Measurements from ENCODE around the gene KRT37. TPM values are rescaled to one million over a fixed set of nuclear protein-coding genes. Genes with fewer than 3 reads are reported as not detected.

KRT37 gene
- total and polyA plus RNA-seq, 2 of the 13 experiments (the other 11 are each of a cell fraction or from before 2014, with no cell fraction given): 0.69 TPM; not detected in 1

DNA sequence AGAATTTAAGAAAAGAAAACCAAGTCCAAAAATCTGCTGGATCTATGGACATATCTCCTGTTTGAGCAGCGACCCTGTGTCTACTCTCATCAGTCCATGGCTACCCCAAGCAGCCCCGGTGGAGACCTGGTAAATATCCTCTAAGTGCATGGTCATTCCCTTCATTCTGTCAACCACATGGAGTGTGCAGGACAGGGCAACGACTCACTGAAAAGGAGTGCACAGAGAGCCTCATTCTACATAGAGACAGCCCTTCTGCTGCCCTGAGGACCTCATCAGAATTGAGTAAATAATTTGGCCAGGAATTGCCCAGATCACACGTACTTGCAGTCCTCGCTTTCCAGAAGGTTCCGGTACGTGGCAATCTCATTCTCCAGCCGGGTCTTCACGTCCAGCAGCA, 13.4 kb upstream of the KRT37 start:
- DNase-seq (ENCODE audit: low spot score): no peak
- 65% methylated on average over 9 of the region's 9 CpGs for WGBS (ENCODE audit: low lambda C conversion rate)
- Histone ChIP-seq H3K9ac (ENCODE audit: insufficient read depth, low read depth, low read length) (no peak overlapping the region), H3K4me3 (replicated peaks in 1 of 3; ENCODE audit: insufficient read depth in 1 of 3, low read depth in 2 of 3, low read length in 3 of 3) (no peak overlapping the region), H3K79me2 (ENCODE audit: insufficient read depth, low read length) (no peaks in the 10 kb centered on the region), H3K36me3 (replicated peaks in 1 of 2; ENCODE audit: control insufficient read depth in 1 of 2, insufficient read depth in 2 of 2, low read length in 2 of 2) (no peaks in the 10 kb centered on the region), H4K20me1 (ENCODE audit: insufficient read depth, low read length) (no peaks in the 10 kb centered on the region), H3K4me1 (ENCODE audit: insufficient read depth, low read length) (peaks cover 6% of the 10 kb centered on the region; the same call in 1 of the 2 replicates), H3K27me3 (ENCODE audit: control insufficient read depth in 1 of 2, insufficient read depth in 2 of 2, low read length in 2 of 2) (no peaks in the 10 kb centered on the region; a peak in 2 of 5 replicates), H3K4me2 (ENCODE audit: low read depth, low read length) (no peak overlapping the region), H3K9me3 (ENCODE audit: low read length) (no peaks in the 10 kb centered on the region), H3K27ac (ENCODE audit: extremely low read length, insufficient read depth, low read length) (no peak overlapping the region), H2AFZ (ENCODE audit: low read length) (no peak overlapping the region)
- intact Hi-C loops (cut with micrococcal nuclease; ENCODE audit: unreplicated experiment) (no loop called here), in situ Hi-C loops (cut with HindIII; ENCODE audit: extremely low pct_ligation_motif_present, low pct_unique_long_range_greater_than_20kb) (no loop called here)
- ChIA-PET CTCF (ENCODE audit: low intra/inter-chr PET ratio, low total read pairs) (no interaction called here), POLR2A (no interaction called here)
- no peak for FAIRE-seq
- no peak for TF ChIP-seq ZFP1 (CRISPR knock-in tag; IDR thresholded peaks at IDR 0.05)
- TF ChIP-seq, protein P1, sequence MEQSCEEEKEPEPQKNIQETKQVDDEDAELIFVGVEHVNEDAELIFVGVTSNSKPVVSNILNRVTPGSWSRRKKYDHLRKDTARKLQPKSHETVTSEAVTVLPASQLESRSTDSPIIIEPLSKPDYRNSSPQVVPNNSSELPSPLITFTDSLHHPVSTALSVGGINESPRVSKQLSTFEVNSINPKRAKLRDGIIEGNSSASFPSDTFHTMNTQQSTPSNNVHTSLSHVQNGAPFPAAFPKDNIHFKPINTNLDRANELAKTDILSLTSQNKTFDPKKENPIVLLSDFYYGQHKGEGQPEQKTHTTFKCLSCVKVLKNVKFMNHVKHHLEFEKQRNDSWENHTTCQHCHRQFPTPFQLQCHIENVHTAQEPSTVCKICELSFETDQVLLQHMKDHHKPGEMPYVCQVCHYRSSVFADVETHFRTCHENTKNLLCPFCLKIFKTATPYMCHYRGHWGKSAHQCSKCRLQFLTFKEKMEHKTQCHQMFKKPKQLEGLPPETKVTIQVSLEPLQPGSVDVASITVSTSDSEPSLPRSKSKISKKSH (CRISPR knock-in tag; IDR thresholded peaks at IDR 0.05; ENCODE audit: borderline replicate concordance): no peak
- no peak for TF ChIP-seq MXI1 (IDR thresholded peaks at IDR 0.05; ENCODE audit: borderline replicate concordance, low read depth, low read length)
- no peak for TF ChIP-seq RARA (CRISPR knock-in tag; IDR thresholded peaks at IDR 0.05)
- ATAC-seq: no peak
- no TSS peak for BruUV-seq (replicated peaks)

DNA sequence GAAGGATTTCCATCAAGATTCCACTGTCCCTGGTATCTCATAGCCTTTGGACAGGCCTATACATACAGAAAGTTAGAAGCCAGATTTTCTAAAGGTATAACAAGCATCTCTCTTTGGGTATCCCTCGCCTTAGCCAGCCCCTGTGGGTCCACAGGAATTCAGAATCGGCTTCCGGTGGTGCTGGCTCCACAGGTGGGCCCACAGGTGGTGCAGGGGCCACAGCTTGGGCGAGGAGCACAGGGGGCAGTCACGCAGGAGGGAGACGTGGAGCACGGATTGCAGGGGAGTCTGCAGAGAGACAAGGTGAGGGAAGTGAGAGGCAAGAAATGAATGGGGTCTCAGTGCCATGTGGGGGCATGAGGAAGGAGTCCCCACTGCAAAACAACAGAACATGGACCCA, 12.9 kb upstream of the KRT37 start:
- DNase-seq (ENCODE audit: low spot score) (no peak), FAIRE-seq (no peak), ATAC-seq (no peak)
- H3K4me2 ChIP-seq (ENCODE audit: low read depth, low read length): no peak overlapping the region
- H3K4me3 ChIP-seq (replicated peaks in 1 of 3; ENCODE audit: insufficient read depth in 1 of 3, low read depth in 2 of 3, low read length in 3 of 3): no peak overlapping the region
- H2AFZ ChIP-seq (ENCODE audit: low read length): no peak overlapping the region
- peaks cover 6% of the 10 kb centered on the region; the same call in 1 of the 2 replicates for H3K4me1 ChIP-seq (ENCODE audit: insufficient read depth, low read length)
- intact Hi-C loops (cut with micrococcal nuclease; ENCODE audit: unreplicated experiment) (no loop called here), in situ Hi-C loops (cut with HindIII; ENCODE audit: extremely low pct_ligation_motif_present, low pct_unique_long_range_greater_than_20kb) (no loop called here)
- H3K79me2 ChIP-seq (ENCODE audit: insufficient read depth, low read length): no peaks in the 10 kb centered on the region
- no peak overlapping the region for H3K27ac ChIP-seq (ENCODE audit: extremely low read length, insufficient read depth, low read length)
- no peaks in the 10 kb centered on the region for H3K36me3 ChIP-seq (replicated peaks in 1 of 2; ENCODE audit: control insufficient read depth in 1 of 2, insufficient read depth in 2 of 2, low read length in 2 of 2)
- TF ChIP-seq, protein P2, sequence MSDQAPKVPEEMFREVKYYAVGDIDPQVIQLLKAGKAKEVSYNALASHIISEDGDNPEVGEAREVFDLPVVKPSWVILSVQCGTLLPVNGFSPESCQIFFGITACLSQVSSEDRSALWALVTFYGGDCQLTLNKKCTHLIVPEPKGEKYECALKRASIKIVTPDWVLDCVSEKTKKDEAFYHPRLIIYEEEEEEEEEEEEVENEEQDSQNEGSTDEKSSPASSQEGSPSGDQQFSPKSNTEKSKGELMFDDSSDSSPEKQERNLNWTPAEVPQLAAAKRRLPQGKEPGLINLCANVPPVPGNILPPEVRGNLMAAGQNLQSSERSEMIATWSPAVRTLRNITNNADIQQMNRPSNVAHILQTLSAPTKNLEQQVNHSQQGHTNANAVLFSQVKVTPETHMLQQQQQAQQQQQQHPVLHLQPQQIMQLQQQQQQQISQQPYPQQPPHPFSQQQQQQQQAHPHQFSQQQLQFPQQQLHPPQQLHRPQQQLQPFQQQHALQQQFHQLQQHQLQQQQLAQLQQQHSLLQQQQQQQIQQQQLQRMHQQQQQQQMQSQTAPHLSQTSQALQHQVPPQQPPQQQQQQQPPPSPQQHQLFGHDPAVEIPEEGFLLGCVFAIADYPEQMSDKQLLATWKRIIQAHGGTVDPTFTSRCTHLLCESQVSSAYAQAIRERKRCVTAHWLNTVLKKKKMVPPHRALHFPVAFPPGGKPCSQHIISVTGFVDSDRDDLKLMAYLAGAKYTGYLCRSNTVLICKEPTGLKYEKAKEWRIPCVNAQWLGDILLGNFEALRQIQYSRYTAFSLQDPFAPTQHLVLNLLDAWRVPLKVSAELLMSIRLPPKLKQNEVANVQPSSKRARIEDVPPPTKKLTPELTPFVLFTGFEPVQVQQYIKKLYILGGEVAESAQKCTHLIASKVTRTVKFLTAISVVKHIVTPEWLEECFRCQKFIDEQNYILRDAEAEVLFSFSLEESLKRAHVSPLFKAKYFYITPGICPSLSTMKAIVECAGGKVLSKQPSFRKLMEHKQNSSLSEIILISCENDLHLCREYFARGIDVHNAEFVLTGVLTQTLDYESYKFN (CRISPR knock-in tag; conservative IDR thresholded peaks at IDR 0.05): no peak
- TF ChIP-seq ZNF589 (CRISPR knock-in tag; conservative IDR thresholded peaks at IDR 0.05): no peak
- TF ChIP-seq PPARG (CRISPR knock-in tag; conservative IDR thresholded peaks at IDR 0.05): no peak
- TF ChIP-seq ZNF816 (CRISPR knock-in tag; IDR thresholded peaks at IDR 0.05; ENCODE audit: borderline replicate concordance): no peak
- no peaks in the 10 kb centered on the region; a peak in 2 of 5 replicates for H3K27me3 ChIP-seq (ENCODE audit: control insufficient read depth in 1 of 2, insufficient read depth in 2 of 2, low read length in 2 of 2)
- H3K9me3 ChIP-seq (ENCODE audit: low read length): no peaks in the 10 kb centered on the region
- ChIA-PET POLR2A (no interaction called here), CTCF (ENCODE audit: low intra/inter-chr PET ratio, low total read pairs) (no interaction called here)
- no peaks in the 10 kb centered on the region for H4K20me1 ChIP-seq (ENCODE audit: insufficient read depth, low read length)
- WGBS (ENCODE audit: low lambda C conversion rate): 43% methylated on average over 7 of the region's 7 CpGs
- no peak overlapping the region for H3K9ac ChIP-seq (ENCODE audit: insufficient read depth, low read depth, low read length)
- no TSS peak for BruUV-seq (replicated peaks)

Measured in HepG2 (cell line).